GM10266 (cell line): Measurements from ENCODE around the gene ZBTB20.

Experiments
- DNase-seq: peaks from one replicate; pipeline ENCODE4 v3.0.0; 2012; ENCODE audit errors: extremely low spot score
- CTCF ChIP-seq: IDR thresholded peaks from 2 replicates; pipeline ENCODE4 v1.5.1; 2012; ENCODE audit warnings: mild to moderate bottlenecking, low read depth; ENCODE audit not compliant: control insufficient read depth, insufficient read depth; ENCODE audit errors: missing control alignments

The ZBTB20 gene

GRCh38 chr3:114406922-114407321 is 740.2 kb downstream of the ZBTB20 start:
- DNase-seq, result no peak
- TF ChIP-seq CTCF, result no peak

- no peak for TF ChIP-seq CTCF
- no peak for DNase-seq
Measured at GRCh38 chr3:114406286-114406685, 740.8 kb downstream of the ZBTB20 start.

- TF ChIP-seq CTCF, result no peak
- no peak for DNase-seq
Measured at GRCh38 chr3:114405202-114405990, 741.7 kb downstream of the ZBTB20 start.

GRCh38 chr3:114404590-114404989 is 742.5 kb downstream of the ZBTB20 start:
- no peak for DNase-seq
- no peak for TF ChIP-seq CTCF

GRCh38 chr3:114402838-114403237 is 744.2 kb downstream of the ZBTB20 start:
- no peak for DNase-seq
- TF ChIP-seq CTCF, result no peak

GRCh38 chr3:114401346-114401745 is 745.7 kb downstream of the ZBTB20 start:
- no peak for TF ChIP-seq CTCF
- no peak for DNase-seq

GRCh38 chr3:114400371-114400770 is 746.7 kb downstream of the ZBTB20 start:
- TF ChIP-seq CTCF, result no peak
- DNase-seq, result no peak
